ENCODE data around the gene ZNF786.
A peak's percentile ranks its signal among the peaks of the same experiment; 100 is the strongest.
"Not testable (repeated sequence)": the region's sequence is repeated elsewhere in the genome, so short reads cannot be mapped to it uniquely, and the experiment has no call there.

The ZNF786 gene

DNA sequence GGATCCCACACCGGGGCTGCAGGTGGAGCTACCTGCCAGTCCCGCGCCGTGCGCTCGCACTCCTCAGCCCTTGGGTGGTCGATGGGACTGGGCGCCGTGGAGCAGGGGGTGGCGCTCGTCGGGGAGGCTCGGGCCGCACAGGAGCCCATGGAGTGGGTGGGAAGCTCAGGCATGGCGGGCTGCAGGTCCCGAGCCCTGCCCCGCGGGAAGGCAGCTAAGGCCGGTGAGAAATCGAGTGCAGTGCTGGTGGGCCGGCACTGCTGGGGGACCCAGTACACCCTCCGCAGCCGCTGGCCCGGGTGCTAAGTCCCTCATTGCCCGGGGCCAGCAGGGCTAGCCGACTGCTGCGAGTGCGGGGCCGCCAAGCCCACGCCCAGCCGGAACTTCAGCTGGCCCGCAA lies 51.9 kb downstream of the ZNF786 start:
- not testable (repeated sequence) for H3K36me3 ChIP-seq (ENCODE audit: control insufficient read depth, insufficient read depth, low read length); DNase-seq; H3K9me3 ChIP-seq (ENCODE audit: control insufficient read depth, low read length); H3K27me3 ChIP-seq (replicated peaks; ENCODE audit: control insufficient read depth, insufficient read depth, low read length, poor library complexity, severe bottlenecking); H3K4me1 ChIP-seq (ENCODE audit: control insufficient read depth, insufficient read depth, low read length, poor library complexity, severe bottlenecking); H3K4me3 ChIP-seq (ENCODE audit: insufficient read depth, low read depth, low read length, poor library complexity, severe bottlenecking); H3K27ac ChIP-seq (ENCODE audit: insufficient read depth, low read length, poor library complexity, severe bottlenecking)

DNA sequence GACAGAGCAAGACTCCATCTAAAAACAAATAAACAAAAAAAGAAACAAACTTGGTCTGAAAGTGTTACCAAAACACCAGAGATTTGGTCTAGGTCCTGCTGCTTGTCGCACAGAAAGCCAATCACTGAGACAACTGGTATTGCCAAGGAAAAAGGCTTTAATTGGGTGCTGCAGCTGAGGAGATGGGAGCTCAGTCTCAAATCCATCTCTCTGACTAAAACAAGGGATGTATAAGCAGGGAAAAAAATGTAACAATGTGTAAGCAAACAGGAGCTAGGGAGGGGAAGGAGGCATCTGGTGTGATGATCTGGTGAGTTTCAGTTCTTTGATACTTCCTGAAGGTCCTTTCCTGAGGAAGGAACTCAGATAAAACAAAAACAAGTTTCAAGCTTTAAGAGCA lies 53.8 kb downstream of the ZNF786 start:
- Histone ChIP-seq H3K4me3 (ENCODE audit: insufficient read depth, low read depth, low read length, poor library complexity, severe bottlenecking) (no peak overlapping the region), H3K4me1 (ENCODE audit: control insufficient read depth, insufficient read depth, low read length, poor library complexity, severe bottlenecking) (no peaks in the 10 kb centered on the region), H3K9me3 (ENCODE audit: control insufficient read depth, low read length) (no peaks in the 10 kb centered on the region), H3K36me3 (ENCODE audit: control insufficient read depth, insufficient read depth, low read length) (no peaks in the 10 kb centered on the region), H3K27me3 (replicated peaks; ENCODE audit: control insufficient read depth, insufficient read depth, low read length, poor library complexity, severe bottlenecking) (no peaks in the 10 kb centered on the region), H3K27ac (ENCODE audit: insufficient read depth, low read length, poor library complexity, severe bottlenecking) (no peak overlapping the region)
- no peak for DNase-seq

DNA sequence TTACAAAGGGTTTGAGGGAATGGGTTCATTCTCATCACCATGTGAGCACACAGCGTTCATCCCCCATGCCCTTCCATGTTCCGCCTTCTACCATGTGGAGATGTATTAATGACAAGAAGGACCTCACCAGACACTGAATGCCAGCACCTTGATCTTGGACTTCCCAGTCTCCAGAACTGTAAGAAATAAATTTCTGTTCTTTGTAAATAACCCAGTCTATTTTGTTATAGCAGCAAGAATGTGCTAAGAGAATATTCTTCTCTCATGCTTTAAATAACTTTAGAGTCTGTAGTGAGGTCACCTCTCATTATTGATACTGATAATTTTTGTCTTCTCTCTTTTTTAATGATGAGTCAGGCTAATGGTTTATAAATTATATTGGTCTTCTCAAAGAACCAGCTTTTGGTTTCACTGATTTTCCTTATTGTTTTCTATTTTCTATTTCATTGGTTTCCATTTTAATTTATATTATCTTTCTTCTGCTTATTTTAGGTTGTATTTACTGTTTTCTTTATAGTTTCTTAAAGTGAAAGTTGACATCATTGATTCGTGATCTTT lies 59.1 kb downstream of the ZNF786 start:
- no peaks in the 10 kb centered on the region for H3K27me3 ChIP-seq (replicated peaks; ENCODE audit: control insufficient read depth, insufficient read depth, low read length, poor library complexity, severe bottlenecking)
- H3K4me3 ChIP-seq (ENCODE audit: insufficient read depth, low read depth, low read length, poor library complexity, severe bottlenecking): no peak overlapping the region
- H3K4me1 ChIP-seq (ENCODE audit: control insufficient read depth, insufficient read depth, low read length, poor library complexity, severe bottlenecking): peaks cover 12% of the 10 kb centered on the region
- no peaks in the 10 kb centered on the region for H3K36me3 ChIP-seq (ENCODE audit: control insufficient read depth, insufficient read depth, low read length)
- no peaks in the 10 kb centered on the region for H3K9me3 ChIP-seq (ENCODE audit: control insufficient read depth, low read length)
- no peak overlapping the region for H3K27ac ChIP-seq (ENCODE audit: insufficient read depth, low read length, poor library complexity, severe bottlenecking)
- DNase-seq: no peak

DNA sequence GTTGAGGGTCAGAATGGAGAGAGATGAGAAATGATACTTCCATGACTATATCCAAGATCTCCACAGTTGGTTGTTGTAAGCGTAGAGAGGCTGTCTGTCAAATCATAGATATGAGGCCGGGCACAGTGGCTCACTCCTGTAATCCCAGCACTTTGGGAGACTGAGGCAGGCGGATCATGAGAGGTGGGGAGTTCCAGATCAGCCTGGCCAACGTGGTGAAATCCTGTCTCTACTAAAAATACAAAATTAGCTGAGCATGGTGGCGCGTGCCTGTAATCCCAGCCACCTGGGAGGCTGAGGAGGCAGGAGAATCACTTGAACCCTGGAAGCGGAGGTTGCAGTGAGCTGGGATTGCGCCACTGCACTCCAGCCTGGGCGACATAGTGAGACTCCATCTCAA lies 60.1 kb downstream of the ZNF786 start:
- H3K4me3 ChIP-seq (ENCODE audit: insufficient read depth, low read depth, low read length, poor library complexity, severe bottlenecking); H3K27ac ChIP-seq (ENCODE audit: insufficient read depth, low read length, poor library complexity, severe bottlenecking); H3K27me3 ChIP-seq (replicated peaks; ENCODE audit: control insufficient read depth, insufficient read depth, low read length, poor library complexity, severe bottlenecking); H3K36me3 ChIP-seq (ENCODE audit: control insufficient read depth, insufficient read depth, low read length); H3K9me3 ChIP-seq (ENCODE audit: control insufficient read depth, low read length); DNase-seq: not testable (repeated sequence)
- H3K4me1 ChIP-seq (ENCODE audit: control insufficient read depth, insufficient read depth, low read length, poor library complexity, severe bottlenecking): peaks cover 21% of the 10 kb centered on the region

DNA sequence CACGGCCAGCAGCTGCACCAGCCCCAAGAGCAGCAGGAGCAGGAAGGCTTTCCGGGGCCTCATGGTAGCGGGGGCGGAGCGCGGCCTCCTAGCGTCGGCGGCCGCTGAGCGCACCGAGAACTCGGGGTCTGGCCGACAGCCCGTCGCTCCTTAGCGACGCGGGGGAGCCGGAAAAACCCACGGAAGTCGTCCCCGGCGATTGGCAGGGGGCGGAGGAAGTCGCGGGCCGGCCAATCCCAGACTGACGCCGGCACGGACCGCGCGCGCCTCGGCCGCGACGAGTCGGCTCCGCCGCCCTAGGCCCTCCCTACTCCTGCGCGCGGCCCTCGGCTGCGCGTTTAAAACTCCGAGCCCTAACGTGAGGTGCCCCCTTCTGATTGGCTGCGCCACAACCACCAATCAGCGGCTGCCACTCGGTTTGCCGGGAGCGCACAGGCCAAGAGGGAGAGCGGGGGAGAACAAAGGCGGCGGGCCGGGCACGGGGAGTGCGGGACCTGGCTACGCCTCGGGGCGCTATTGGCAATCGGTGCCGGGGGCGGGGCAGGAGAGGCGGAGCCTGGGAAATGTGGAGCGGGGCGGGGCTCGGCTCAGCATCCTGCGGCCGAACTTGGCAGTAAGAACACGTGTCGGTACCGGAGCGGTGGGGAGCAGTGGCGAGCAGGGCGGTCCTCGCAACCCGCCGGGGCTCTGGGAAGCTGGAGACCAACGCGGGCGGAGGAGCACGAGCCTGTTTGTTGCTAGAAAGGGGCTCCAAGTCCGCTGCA lies 62.0 kb downstream of the ZNF786 start, which contains the start of gene PDIA4:
Gene PDIA4, minus strand, starts transcription at position 160 of the 764 bp plus-strand sequence. Its CDS starts 97 bp downstream, at position 63.
- Histone ChIP-seq H3K4me1 (ENCODE audit: control insufficient read depth, insufficient read depth, low read length, poor library complexity, severe bottlenecking) (peaks cover 26% of the 10 kb centered on the region), H3K27me3 (replicated peaks; ENCODE audit: control insufficient read depth, insufficient read depth, low read length, poor library complexity, severe bottlenecking) (no peaks in the 10 kb centered on the region), H3K4me3 (ENCODE audit: insufficient read depth, low read depth, low read length, poor library complexity, severe bottlenecking) (peak within 1 kb of the TSS; percentile 90), H3K36me3 (ENCODE audit: control insufficient read depth, insufficient read depth, low read length) (no peaks in the 10 kb centered on the region), H3K27ac (ENCODE audit: insufficient read depth, low read length, poor library complexity, severe bottlenecking) (peak within 1 kb of the TSS; percentile 78), H3K9me3 (ENCODE audit: control insufficient read depth, low read length) (no peaks in the 10 kb centered on the region)
- DNase-seq: peak; percentile 99

DNA sequence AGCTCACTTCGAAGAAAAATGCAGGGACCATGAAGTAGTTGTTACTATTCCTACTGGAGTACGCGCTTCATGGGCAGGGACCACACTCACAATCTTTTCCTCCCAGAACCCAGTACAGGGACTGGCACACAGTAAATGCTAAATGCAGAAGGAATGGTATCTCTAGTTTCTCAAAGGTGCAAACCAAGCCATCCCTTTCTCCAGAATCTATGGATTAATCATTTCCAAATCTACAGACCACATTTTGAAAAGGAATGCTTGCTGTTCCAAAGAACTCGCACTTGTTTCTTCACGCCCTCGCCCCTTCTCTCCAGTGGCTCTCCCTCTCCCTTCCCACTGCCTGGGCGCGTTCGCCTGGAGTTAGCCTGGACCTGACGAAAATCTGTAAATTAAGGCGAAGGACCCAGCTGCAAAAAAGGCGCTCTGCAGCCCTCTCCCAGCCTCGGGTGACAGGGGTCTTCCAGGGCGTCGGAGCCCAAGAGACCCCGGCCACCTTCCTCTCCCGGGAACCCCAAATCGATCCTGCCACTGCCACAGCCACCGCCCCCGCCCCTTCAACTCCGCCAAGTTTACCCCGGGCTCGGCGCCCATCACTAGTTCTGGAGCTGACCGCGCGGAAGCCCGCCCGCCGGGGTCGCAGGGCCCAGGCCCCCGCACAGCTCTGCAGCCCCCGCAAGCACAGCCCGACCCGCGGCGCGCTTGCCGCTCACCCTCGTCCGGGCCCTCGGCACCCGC lies 62.7 kb downstream of the ZNF786 start:
- H3K27me3 ChIP-seq (replicated peaks; ENCODE audit: control insufficient read depth, insufficient read depth, low read length, poor library complexity, severe bottlenecking): no peaks in the 10 kb centered on the region
- H3K36me3 ChIP-seq (ENCODE audit: control insufficient read depth, insufficient read depth, low read length): no peaks in the 10 kb centered on the region
- H3K27ac ChIP-seq (ENCODE audit: insufficient read depth, low read length, poor library complexity, severe bottlenecking): peak overlapping the region; percentile 78
- H3K4me1 ChIP-seq (ENCODE audit: control insufficient read depth, insufficient read depth, low read length, poor library complexity, severe bottlenecking): peaks cover 26% of the 10 kb centered on the region
- H3K9me3 ChIP-seq (ENCODE audit: control insufficient read depth, low read length): no peaks in the 10 kb centered on the region
- peak overlapping the region; percentile 90 for H3K4me3 ChIP-seq (ENCODE audit: insufficient read depth, low read depth, low read length, poor library complexity, severe bottlenecking)
- no peak for DNase-seq

DNA sequence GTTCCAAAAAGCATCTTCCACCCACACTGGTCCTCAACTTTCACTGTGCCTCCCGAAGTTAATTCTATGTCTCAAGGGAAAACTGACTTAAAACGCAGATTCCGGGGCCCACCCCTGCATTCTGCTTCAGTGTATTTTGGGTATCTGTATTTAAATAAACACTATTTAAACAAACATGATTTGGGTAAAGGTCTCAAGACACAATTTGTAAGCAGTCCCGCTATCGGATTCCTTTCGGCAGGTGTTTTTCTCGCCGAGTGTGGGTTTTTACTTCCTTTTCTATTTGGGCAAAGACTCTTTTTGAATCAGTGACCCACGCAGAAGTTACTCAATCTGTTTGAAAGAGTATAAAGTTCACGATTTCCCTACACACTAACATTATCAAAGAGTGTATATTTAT lies 63.5 kb downstream of the ZNF786 start:
- no peaks in the 10 kb centered on the region for H3K36me3 ChIP-seq (ENCODE audit: control insufficient read depth, insufficient read depth, low read length)
- peak overlapping the region; percentile 90 for H3K4me3 ChIP-seq (ENCODE audit: insufficient read depth, low read depth, low read length, poor library complexity, severe bottlenecking)
- H3K4me1 ChIP-seq (ENCODE audit: control insufficient read depth, insufficient read depth, low read length, poor library complexity, severe bottlenecking): peaks cover 26% of the 10 kb centered on the region
- H3K27ac ChIP-seq (ENCODE audit: insufficient read depth, low read length, poor library complexity, severe bottlenecking): peak overlapping the region; percentile 78
- H3K9me3 ChIP-seq (ENCODE audit: control insufficient read depth, low read length): no peaks in the 10 kb centered on the region
- no peaks in the 10 kb centered on the region for H3K27me3 ChIP-seq (replicated peaks; ENCODE audit: control insufficient read depth, insufficient read depth, low read length, poor library complexity, severe bottlenecking)
- DNase-seq: no peak

DNA sequence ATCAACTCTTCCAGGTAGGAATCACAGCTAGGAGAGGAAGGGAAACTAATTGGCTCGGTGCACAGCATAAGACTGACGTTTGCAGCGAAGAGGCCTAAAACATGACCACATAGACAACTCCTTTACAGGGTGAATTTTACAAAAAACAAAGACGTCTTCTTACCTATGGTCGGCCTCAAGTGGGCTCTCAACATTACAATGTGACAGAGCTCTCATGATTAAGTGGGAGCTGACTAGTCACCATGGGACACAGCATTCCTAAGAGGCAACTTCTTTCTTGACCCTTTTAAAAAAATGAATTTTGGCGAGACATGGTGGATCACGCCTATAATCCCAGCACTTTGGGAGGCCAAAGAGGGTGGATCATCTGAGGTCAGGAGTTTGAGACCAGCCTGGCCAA lies 66.9 kb downstream of the ZNF786 start:
- no peaks in the 10 kb centered on the region for H3K27me3 ChIP-seq (replicated peaks; ENCODE audit: control insufficient read depth, insufficient read depth, low read length, poor library complexity, severe bottlenecking)
- peaks cover 19% of the 10 kb centered on the region for H3K4me1 ChIP-seq (ENCODE audit: control insufficient read depth, insufficient read depth, low read length, poor library complexity, severe bottlenecking)
- no peak overlapping the region for H3K4me3 ChIP-seq (ENCODE audit: insufficient read depth, low read depth, low read length, poor library complexity, severe bottlenecking)
- no peak overlapping the region for H3K27ac ChIP-seq (ENCODE audit: insufficient read depth, low read length, poor library complexity, severe bottlenecking)
- H3K9me3 ChIP-seq (ENCODE audit: control insufficient read depth, low read length): no peaks in the 10 kb centered on the region
- peaks cover 10% of the 10 kb centered on the region for H3K36me3 ChIP-seq (ENCODE audit: control insufficient read depth, insufficient read depth, low read length)
- DNase-seq: no peak

DNA sequence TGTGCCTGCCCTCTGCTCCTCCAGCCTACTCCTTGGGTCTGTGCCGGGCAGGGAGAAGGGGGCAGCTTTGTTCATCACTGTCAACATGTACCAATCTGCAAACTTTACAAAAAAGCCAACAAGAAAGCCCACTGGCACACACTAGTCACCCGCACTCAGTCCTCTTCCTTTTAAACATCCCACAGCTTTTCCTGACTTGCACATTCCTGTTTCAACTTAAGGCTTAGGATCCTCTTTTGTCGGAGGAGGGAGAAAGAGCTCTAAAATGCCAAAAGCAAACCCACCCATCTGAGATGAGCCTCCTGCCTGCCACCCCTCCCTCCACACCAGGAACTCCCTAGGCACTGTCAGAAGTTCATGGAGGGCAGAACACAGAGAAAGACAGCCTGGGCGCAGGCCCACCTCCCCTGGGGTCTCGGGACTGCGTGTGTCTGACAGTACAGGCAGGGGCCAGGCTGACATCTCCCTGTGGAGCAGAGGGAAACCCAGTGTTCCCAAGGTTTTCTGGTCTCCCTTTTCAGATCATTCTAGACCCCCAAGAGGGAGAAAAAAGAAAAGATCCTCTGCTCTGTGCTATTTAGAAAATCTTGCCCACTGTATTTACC lies 67.7 kb downstream of the ZNF786 start:
- H3K36me3 ChIP-seq (ENCODE audit: control insufficient read depth, insufficient read depth, low read length): peaks cover 15% of the 10 kb centered on the region
- no peak for DNase-seq
- no peaks in the 10 kb centered on the region for H3K9me3 ChIP-seq (ENCODE audit: control insufficient read depth, low read length)
- H3K27me3 ChIP-seq (replicated peaks; ENCODE audit: control insufficient read depth, insufficient read depth, low read length, poor library complexity, severe bottlenecking): no peaks in the 10 kb centered on the region
- H3K4me1 ChIP-seq (ENCODE audit: control insufficient read depth, insufficient read depth, low read length, poor library complexity, severe bottlenecking): peaks cover 19% of the 10 kb centered on the region
- no peak overlapping the region for H3K27ac ChIP-seq (ENCODE audit: insufficient read depth, low read length, poor library complexity, severe bottlenecking)
- no peak overlapping the region for H3K4me3 ChIP-seq (ENCODE audit: insufficient read depth, low read depth, low read length, poor library complexity, severe bottlenecking)

DNA sequence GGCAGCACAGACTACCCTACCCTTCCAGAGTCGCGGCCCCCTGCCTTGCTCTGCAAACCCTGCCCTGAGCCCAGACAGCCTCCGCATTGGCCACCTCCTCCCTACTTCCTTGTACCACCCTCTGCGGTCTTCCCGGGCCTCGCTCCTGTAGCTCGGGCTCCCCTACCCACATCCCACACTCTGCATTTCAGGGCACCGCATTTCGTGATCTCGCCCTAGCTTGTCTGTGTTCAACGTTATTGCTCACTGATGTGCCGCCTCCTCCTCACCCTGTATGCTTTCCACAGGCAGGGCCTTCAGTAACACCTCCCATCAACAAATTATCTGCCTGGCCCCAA lies 68.8 kb downstream of the ZNF786 start:
- peaks cover 17% of the 10 kb centered on the region for H3K4me1 ChIP-seq (ENCODE audit: control insufficient read depth, insufficient read depth, low read length, poor library complexity, severe bottlenecking)
- H3K27me3 ChIP-seq (replicated peaks; ENCODE audit: control insufficient read depth, insufficient read depth, low read length, poor library complexity, severe bottlenecking): no peaks in the 10 kb centered on the region
- no peak for DNase-seq
- H3K4me3 ChIP-seq (ENCODE audit: insufficient read depth, low read depth, low read length, poor library complexity, severe bottlenecking): no peak overlapping the region
- no peaks in the 10 kb centered on the region for H3K9me3 ChIP-seq (ENCODE audit: control insufficient read depth, low read length)
- no peak overlapping the region for H3K27ac ChIP-seq (ENCODE audit: insufficient read depth, low read length, poor library complexity, severe bottlenecking)
- H3K36me3 ChIP-seq (ENCODE audit: control insufficient read depth, insufficient read depth, low read length): peaks cover 18% of the 10 kb centered on the region
